IMR-90 (cell line): Measurements from ENCODE around the gene YTHDC2.

Experiments
- CHD1 ChIP-seq: IDR thresholded peaks from 2 replicates; pipeline ENCODE4 v1.6.1; 2012; ENCODE audit warnings: low read depth, low read length, improper control_type of control experiment
- ELK1 ChIP-seq: fragments of 150-350 bp; IDR thresholded peaks from 2 replicates; pipeline ENCODE4 v1.6.1; 2016; ENCODE audit warnings: low read depth, mild to moderate bottlenecking, low read length, moderate library complexity, borderline replicate concordance
- POLR2A ChIP-seq: IDR thresholded peaks from 2 replicates; pipeline ENCODE4 v1.6.1; 2012; ENCODE audit warnings: mild to moderate bottlenecking, low read depth, low read length
- RFX5 ChIP-seq: IDR thresholded peaks from 2 replicates; pipeline ENCODE4 v1.8.0; 2012; ENCODE audit warnings: low read depth, mild to moderate bottlenecking, low read length, moderate library complexity
- TF ChIP-seq, protein P1 (sequence below): conservative IDR thresholded peaks from 2 replicates; pipeline ENCODE4 v1.5.1; 2012; ENCODE audit warnings: mild to moderate bottlenecking, low read depth, low read length, improper control_type of control experiment

- TF ChIP-seq, protein P1, sequence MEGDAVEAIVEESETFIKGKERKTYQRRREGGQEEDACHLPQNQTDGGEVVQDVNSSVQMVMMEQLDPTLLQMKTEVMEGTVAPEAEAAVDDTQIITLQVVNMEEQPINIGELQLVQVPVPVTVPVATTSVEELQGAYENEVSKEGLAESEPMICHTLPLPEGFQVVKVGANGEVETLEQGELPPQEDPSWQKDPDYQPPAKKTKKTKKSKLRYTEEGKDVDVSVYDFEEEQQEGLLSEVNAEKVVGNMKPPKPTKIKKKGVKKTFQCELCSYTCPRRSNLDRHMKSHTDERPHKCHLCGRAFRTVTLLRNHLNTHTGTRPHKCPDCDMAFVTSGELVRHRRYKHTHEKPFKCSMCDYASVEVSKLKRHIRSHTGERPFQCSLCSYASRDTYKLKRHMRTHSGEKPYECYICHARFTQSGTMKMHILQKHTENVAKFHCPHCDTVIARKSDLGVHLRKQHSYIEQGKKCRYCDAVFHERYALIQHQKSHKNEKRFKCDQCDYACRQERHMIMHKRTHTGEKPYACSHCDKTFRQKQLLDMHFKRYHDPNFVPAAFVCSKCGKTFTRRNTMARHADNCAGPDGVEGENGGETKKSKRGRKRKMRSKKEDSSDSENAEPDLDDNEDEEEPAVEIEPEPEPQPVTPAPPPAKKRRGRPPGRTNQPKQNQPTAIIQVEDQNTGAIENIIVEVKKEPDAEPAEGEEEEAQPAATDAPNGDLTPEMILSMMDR = no peak
- TF ChIP-seq POLR2A (no peak), CHD1 (no peak), RFX5 (no peak), ELK1 (no peak)
Observed at GRCh38 chr5:113480243-113480642, 33.3 kb upstream of the YTHDC2 start.
